HG02759 (cell line): ENCODE results near the gene SMIM45.

ENCODE experiments used
- ATAC-seq: cut with Tn5 transposase; IDR thresholded peaks from one replicate; pipeline ENCODE4 v1.9.1; 2021; ENCODE audit warnings: mild to moderate bottlenecking, moderate library complexity; ENCODE audit not compliant: unreplicated experiment

Gene SMIM45

GRCh38 chr22:41951898-41952474 lies at the start of gene SMIM45:
Gene SMIM45 (plus strand): TSS chr22:41952150.
- no peak for ATAC-seq

DNA sequence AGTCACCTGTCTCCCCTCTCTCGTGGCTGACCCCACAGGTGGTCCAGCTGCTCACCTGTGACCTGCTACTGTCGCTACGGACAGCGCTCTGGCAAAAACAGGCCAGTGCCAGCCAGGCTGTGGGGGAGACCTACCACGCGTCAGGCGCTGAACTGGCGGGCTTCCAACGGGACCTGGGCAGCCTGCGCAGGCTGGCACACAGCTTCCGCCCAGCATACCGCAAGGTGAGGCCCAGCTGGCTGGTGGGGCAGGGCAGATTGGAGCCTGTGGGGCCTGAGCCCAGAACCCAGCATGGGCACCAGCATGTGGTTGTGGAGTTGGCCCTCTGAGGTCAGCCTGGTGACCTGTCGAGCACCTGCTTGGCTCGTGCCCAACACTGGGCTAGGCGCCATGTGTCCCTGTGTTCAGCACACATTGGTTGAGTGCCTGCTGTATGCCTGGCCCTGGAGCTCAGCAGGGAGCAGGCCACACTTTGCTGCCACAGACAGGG lies 49.0 kb upstream of the SMIM45 start:
- ATAC-seq: no peak

DNA sequence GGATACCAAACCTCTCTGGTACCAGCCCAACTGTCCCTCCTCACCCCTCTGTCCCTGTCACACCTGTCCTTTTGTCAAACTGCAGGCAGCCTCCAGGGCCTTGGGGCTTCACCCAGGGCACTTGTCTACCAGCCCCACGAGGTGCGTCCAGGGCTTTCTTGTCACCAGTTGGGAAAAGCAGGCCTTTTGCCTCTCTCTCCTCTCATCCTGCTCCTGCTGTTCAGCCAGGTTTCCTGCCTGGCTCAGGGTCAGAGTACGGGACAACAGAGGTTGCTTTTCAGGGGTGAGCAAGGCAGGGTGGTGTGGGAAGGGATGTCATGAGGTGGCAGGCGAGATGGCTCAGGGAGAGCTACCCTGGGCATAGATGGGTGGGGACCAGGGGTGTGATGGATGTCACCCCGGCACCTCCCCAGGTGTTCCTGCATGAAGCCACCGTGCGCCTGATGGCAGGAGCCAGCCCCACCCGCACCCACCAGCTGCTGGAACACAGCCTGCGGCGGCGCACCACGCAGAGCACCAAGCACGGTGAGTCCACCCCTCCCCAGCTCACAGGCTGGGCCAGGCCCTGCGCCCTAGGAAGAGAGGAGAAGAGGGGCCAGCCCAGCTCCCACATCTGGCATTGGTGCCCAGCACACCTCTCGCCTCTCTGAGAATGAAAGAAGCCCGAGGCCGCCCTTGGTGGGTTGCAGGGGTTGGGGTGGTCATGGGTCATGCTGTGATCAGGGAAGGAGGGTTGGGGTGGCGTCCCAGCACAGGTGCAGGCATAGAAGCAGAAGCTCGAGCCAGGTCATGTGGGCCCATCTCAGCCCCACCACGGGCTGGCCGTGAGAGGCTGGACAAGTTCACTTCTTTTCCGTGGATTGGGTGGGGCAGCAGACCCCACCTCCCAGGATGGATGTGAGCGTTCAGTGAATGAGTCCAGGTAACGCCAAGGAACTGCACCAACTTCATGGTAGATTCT lies 47.2 kb upstream of the SMIM45 start:
- no peak for ATAC-seq

DNA sequence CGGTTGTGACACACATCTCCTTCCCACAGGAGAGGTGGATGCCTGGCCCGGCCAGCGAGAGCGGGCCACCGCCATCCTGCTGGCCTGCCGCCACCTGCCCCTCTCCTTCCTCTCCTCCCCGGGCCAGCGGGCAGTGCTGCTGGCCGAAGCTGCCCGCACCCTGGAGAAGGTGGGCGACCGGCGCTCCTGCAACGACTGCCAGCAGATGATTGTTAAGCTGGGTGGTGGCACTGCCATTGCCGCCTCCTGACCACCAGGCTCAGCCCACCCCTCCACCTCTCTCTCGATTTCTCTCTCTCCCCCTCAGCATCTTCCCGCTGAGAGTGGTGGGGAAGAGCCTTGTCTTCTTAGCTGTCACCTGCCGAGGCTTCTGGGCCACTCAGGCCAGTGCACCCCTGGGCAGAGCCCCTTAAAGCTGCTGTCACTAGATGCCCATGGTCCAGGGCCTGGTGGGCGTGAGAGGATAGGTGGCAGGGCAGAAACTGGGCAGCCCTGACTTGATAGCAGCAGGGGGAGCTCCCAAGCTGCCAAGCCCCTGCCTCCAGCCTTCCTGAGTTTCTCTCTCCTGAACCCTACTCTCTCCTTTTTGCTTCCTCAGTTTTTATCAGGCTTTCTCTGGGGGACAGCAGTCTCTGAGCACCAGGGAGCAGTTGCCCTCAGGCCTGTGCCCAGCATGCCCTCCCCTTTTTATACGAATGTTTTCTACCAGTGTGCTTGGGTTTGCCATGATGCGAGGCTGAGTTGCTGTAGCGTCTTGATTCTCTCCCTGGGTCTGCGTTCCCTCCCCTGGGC lies 46.3 kb upstream of the SMIM45 start:
- ATAC-seq: no peak

DNA sequence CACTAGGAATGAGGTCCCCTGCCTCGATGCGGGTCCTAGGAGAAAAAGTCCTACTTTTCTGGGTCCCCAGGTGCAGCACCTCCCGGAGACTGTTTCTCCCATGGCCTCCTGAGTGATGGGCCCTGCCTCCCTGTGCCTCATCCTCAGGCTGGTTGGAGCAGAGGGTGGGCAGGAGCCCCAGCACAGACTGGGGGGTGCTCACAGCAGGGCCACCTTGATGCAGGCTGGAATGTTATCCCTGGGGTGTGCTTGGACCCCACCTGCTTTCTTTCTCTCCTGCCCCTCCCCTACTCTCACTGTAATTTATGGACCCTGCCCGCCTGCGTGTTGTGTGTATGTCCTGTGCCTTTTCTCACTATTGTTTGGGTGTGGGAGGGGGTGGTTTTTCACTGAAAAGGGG lies 45.1 kb upstream of the SMIM45 start:
- ATAC-seq: no peak

- no peak for ATAC-seq
Observed at GRCh38 chr22:41907436-41908401, 44.2 kb upstream of the SMIM45 start.

DNA sequence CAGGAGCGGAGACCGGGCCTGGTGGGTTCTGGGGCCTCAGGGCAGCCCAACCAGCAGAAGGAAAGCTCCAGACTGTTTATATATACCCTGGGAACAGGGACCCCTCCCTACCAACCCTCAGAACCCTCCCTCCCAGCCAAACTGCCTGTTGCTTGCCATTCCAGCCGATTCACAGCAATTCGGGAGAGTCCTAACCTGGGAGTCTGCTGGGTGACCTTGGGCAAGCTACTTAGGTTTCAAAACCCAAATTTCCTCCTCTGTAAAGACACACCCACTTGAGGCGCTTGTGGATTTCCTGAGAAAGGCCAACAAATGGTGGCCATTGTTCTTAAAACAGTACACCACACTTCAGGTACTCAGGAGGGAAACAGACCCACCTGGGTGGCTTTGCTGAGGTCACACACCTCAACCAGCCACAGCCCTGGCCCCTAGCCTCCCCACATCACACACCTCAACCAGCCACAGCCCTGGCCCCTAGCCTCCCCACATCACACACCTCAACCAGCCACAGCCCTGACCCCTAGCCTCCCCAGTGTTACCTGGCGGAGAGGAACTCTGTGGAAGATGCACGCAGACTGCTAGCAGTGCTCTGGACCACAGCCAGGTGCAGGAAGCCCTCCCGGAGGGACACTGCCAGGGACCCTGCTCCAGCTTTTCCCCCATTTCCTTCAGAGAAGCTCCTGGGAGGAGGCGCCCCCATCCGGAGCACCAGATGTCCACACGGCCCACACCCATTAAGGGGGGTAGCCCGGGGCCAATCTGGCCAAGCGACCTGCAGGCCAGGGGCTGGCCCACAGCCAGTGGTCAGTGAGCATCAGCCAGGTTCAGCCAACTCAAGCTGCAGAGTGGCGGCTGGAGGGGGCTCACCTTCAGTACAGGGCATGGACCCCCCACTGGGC lies 43.3 kb upstream of the SMIM45 start:
- no peak for ATAC-seq

GRCh38 chr22:41909310-41910049 lies 42.5 kb upstream of the SMIM45 start:
- ATAC-seq: no peak

DNA sequence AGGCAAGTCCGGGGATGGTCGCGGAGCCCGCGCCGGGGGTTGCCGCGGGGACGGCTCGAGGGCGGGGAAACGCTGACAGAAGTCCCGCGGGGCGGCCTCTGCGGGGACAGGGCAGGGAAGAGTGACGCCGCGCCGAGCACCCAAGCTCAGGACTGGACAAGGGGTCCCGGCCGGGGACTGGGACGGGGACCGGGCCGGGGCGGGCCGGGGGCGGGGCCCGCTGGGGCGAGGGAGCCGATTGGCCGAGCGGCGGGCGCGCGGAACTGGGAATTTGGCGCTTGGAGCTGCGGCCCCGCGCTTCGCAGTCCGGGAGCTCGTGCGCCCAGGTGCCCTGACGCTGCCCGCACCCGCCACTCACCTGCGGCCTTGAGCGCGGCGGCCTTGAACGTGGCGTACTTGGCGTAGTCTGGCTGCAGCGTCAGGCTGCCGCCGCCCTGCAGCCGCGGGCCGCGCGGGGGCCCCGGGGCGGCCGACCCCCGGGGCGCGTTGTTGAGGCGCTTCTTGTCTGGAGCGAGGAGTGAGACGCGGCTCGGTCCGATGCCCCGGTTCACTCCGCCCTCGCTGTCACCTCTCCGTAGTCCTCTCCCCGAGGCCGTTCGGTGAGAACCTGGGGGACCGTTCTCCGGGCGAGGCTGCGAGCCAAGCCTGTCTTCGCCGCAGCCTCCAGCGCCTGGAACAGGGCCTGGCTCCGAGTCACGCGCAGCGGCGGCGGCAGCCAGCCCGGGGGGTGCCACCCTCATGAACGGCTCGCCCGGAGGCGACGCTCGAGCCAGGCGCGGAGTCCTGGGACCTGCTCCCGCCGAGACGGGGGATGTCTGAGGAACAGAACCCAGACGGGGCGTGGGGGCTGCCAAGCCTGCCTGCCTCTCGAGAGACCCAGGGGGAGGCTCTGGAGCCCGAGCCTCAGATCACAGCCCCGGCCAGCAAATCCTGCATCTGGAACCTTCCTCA lies 41.6 kb upstream of the SMIM45 start:
- no peak for ATAC-seq

GRCh38 chr22:41911001-41911611 lies 40.8 kb upstream of the SMIM45 start:
- ATAC-seq: no peak

DNA sequence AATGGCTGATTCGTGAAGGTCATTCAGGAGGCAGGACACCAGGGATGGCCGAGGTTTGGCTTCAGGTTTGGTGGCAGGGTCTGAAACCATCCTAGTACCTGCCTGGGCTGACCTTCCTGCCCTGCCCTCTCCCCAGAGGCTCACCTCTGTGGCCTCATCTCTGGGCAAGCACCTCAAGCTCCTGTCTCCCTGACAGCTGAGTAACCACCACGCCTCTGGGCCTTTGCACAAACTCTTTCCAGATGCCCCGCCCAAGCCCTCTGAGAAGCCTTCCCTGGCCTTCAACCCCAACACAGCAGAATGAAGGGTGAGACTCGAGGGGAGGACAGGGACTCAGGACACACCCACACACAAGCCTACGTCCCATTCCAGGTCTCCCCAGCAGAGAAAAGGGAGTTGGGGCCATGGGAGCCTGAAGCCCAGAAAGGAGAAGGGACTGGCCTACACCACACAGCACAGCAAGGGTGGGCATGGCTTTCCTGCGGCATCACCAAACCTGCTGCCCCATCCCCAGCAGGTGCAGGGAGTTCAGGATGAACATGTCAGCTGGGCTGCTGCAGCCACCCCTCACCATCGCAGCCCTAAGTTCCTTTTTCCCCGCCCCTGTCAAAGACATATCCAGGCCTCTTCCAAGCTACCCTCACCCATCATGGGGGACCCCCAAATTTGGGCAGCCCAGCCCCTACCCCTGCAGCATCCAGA lies 39.5 kb upstream of the SMIM45 start:
- ATAC-seq: no peak

- ATAC-seq: no peak
Observed at GRCh38 chr22:41913040-41913719, 38.8 kb upstream of the SMIM45 start.

- no peak for ATAC-seq
Observed at GRCh38 chr22:41913842-41914534, 38.0 kb upstream of the SMIM45 start.

DNA sequence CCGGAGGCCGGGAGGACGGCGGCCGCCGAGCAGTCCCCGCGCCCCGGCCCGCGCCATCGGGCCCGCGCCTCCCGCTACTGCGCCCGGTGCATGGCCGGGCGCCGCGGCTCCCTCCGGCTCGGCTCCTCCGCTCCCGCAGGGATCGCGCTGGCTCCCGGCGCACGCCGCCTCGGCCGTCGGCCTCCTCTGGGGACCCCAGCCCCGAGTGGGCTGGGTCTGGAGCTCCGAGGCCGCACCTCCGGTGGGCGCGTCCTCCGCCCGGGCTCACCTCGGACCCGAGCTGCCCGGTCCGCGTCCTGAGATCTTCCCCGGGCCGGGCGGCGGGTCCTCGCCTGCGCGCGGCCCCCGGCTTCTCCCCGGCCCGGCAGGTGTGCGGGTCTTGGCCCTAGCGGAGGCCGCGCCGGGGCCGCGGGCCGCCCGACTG lies 37.3 kb upstream of the SMIM45 start:
- no peak for ATAC-seq
